B cell (primary cell): Measurements from ENCODE around the gene RBM17.

Source experiments
- EZH2 ChIP-seq: IDR thresholded peaks from 2 replicates; pipeline ENCODE4 v1.6.1; 2012; ENCODE audit warnings: borderline replicate concordance, low read depth, mild to moderate bottlenecking, moderate library complexity, low read length; ENCODE audit not compliant: insufficient read depth, poor library complexity, severe bottlenecking
- TF ChIP-seq, protein P1 (sequence below): fragments of 200-600 bp; IDR thresholded peaks from one replicate; pipeline ENCODE4 v1.8.0; 2022; ENCODE audit warnings: antibody characterized with exemption, mild to moderate bottlenecking

DNA sequence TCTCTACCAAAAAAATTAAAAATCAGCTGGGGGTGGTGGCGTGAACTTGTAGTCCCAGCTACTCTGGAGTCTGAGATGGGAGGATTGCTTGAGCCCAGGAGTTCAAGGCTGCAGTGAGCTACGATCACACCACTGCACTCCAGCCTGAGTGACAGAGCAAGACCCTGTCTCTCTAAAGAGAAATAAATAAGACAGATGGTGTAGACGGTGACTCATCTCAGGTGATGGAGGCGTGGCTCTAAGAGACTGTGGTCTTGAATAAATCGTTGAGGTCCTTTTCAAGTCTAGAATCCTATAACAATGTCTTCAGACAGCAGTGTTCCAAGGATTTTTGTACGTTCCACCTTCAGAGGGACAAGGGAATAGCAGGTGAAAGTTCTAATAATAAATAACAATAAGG lies 60.1 kb downstream of the RBM17 start:
- TF ChIP-seq, protein P1, sequence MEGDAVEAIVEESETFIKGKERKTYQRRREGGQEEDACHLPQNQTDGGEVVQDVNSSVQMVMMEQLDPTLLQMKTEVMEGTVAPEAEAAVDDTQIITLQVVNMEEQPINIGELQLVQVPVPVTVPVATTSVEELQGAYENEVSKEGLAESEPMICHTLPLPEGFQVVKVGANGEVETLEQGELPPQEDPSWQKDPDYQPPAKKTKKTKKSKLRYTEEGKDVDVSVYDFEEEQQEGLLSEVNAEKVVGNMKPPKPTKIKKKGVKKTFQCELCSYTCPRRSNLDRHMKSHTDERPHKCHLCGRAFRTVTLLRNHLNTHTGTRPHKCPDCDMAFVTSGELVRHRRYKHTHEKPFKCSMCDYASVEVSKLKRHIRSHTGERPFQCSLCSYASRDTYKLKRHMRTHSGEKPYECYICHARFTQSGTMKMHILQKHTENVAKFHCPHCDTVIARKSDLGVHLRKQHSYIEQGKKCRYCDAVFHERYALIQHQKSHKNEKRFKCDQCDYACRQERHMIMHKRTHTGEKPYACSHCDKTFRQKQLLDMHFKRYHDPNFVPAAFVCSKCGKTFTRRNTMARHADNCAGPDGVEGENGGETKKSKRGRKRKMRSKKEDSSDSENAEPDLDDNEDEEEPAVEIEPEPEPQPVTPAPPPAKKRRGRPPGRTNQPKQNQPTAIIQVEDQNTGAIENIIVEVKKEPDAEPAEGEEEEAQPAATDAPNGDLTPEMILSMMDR: no peak
- no peak for TF ChIP-seq EZH2
